Stimulated activated CD4-positive, alpha-beta T cell treated with anti-CD3 and anti-CD28 coated beads, Interleukin-12 subunit alpha, Interleukin-12 subunit beta, amount 100 ng/mL, for 24 hours (primary cell): Measurements from ENCODE around the gene JAKMIP1.
"Not testable (repeated sequence)": the region's sequence is repeated elsewhere in the genome, so short reads cannot be mapped to it uniquely, and the experiment has no call there.

ENCODE experiments used
- DNase-seq, 2 experiments: peaks; one replicate each; pipeline ENCODE4 v3.0.0-alpha.2; 2020; ENCODE audit warnings: low read depth in 2 of 2

JAKMIP1 gene

GRCh38 chr4:6229095-6229494 lies 28.7 kb upstream of the JAKMIP1 start:
- DNase-seq: no peak

DNA sequence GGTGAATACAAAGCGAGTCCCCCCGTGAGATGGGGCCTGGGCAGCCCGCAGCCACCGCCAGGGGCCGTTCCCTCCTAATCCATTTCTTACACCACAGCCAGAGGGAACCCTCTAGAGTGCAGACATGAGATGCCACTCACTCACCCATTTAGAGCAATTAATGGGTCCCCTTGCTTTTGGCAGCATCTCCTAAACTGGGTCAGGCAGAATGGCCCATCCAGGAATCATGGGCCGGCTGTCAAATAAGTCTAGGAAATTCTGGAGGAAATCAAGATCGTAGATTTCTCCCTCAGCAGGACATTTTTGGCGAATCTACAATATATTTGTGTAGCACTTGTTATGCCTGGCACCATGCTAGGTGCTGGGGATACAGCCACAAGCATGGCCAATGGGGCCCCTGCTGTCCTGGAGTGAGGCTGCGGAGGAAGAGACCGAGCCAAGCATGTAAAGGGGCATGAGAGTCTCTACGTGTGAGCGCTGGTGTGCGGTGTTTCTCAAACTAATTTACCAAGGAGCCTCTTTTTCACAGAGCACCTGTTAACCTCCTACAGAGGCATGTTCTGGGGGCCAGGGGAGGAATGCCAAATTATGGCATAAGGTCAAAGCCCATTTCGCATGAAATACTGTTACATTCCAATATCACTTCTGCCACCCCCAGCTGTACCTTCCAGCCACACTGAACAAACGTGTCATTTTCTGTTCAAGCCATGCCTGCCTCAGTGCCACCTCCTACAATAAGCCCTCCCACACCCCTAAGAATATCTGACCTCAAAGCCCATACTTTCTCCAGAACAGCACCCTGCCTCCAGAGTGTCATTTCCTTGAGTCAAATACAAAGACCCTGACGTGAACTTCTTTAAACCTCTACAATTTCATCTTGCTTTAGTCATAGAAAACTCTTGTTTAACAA lies 28.1 kb upstream of the JAKMIP1 start:
- DNase-seq: no peak

DNA sequence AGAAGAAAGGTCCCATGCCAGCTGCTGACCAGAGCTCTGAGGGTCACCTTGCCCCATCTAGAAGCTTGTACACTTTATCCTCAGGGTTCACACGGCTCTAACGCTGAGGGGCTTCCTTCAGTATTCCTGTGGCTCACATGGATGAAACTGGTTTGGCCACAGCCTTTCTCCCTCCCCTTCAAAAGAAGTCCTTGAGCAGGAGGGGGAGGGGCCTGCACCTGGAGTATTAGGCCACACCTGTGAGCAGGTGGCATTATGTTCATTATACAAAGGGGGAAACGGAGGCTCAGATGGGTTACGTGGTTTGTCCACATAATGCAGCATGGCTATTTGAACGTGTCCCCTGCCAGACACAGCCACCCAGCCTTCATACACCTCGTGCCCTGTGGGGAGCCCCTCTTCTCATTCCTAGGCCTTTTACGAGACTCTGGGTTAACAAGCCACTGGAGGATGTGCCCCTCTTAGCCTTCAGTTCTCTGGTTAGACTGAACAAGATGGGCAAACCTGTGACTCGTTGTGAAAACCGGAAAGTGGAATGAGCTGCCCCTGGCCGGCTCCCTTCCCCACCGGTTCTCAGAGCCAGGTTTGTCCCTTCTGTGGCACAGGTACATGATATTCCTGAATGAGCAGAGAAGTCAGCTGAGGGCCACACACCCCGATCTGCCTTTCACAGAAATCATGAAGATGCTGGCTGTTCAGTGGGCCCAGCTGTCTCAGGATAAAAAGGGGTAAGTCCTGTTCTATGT lies 27.2 kb upstream of the JAKMIP1 start:
- no peak for DNase-seq

- DNase-seq: no peak
Observed at GRCh38 chr4:6226506-6226905, 26.2 kb upstream of the JAKMIP1 start.

- no peak for DNase-seq
Observed at GRCh38 chr4:6225469-6225868, 25.1 kb upstream of the JAKMIP1 start.

- no peak for DNase-seq
Observed at GRCh38 chr4:6224735-6225134, 24.4 kb upstream of the JAKMIP1 start.

DNA sequence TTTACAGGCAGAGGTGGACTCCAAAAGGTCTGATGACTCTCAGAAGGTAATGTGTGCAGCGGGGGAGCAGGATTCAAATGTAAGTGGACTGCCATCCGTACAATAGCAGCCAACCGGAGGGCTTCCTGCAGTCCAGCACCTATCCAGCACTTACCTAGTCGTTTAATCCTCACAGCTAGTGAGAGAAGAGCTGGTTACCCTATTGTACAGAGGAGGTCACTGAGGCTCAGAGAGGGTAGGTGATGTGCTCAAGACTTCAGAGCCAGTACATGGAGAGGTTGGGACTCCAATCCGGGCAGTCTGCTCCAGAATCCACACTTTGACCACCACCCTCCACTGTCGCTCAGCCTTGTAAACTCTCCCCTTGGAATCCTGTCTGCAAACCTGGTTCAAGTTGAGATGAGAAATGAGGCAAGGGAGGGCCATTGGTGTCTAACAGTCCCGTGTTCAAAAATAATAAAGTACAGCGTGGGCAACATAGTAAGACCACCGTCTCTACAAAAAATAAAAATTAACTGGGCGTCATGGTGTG lies 22.5 kb upstream of the JAKMIP1 start:
- no peak for DNase-seq

DNA sequence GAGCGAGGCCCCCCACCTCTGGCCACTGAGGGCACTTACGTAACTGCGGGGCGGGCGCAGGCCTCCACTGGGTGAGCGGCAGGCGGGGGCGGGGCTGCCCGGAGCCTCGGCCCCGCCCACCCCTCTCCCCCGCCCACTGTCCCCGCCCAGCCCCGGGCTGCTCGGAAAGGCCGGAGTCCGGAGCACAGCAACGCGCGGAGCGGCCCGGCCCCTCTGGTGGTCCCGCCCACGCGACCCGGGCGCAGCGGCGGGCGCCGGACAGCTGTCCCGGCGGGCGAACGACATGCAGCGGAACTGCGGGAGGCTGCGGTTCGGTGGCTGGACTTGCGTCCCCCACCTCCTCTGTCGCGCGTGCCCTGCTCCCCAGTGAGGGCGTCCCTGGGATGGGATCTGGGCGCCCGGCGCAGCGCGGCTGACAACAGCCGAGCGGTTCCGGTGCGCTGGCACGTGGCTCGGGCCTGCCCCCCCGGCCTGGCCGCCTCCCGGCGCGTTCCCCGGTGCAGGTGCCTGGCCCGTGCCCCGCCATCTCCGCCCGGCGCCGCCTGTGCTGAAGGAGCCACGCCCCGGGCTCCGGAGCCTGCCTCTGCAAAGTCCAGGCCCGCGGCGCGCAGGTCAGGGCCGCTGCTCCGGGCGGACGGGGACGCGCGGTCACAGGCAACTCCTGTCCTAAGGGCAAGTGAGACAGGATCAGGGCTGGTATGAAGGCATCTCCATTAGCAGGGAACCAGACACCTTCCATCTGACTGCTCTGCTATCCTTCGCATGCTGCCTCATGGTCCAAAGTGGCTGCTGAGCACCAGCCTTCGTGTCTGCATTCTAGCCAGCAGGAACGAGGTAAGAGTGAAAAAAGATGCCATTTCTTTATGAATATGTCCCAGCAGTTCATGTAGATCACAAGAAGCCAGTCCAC lies 21.8 kb upstream of the JAKMIP1 start:
- no peak for DNase-seq

DNA sequence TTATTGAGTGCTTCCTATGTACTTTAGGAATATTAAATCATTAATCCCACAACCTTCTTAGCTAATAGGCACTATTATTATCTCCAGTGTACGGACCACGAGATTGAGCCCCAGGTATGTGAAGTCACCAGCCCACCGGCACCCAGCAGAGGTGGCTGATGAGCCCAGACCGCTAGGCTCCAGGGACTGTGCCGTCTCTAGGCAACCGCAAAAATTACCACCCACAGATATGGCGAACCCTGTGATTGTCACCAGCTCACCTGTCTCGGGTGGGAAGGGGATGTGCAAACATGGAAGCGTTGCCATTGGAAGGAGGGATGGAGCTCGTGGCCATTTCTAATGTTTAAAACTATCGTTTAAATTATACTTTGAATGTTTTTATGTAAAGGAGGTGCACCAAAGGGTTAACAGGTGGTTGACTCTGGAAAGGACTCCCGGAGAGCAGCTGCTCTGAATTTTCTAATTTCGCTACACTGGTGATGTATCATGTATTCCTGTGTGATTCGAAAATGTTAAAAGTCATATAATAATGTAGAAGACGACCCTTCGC lies 21.0 kb upstream of the JAKMIP1 start:
- no peak for DNase-seq

DNA sequence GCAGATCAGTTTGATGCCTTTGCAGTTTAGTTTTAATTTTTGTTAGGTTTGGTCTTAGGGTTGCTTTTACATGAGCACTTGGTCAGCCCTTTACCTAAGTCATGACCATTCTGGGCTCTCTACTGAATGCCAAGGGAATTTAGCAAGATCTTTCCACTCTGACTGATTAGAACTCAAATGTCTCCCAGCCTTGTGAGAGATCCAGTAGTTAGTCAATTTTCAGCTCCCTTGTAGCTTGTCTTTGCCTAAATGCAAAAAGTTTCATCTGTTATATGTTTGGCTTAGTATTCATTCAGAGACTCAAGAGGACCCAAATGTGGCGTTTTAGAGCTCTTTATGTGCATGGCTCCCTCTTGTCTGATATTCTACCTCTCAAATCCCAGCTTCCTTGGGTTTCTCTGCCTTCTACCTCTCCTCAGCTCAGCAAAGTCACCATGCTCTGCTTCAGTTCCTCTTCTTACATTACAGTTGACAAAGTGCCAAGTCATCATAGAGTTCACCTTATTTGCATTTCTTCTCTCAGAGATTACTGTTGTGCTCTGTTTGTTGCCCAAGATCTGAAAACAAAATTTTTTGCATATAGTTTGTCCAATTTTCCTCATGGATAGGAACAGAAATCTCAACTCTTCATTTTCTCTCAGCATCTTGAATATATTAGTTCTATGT lies 17.5 kb upstream of the JAKMIP1 start:
- no peak for DNase-seq

GRCh38 chr4:6216588-6216987 lies 16.2 kb upstream of the JAKMIP1 start:
- DNase-seq: no peak

DNA sequence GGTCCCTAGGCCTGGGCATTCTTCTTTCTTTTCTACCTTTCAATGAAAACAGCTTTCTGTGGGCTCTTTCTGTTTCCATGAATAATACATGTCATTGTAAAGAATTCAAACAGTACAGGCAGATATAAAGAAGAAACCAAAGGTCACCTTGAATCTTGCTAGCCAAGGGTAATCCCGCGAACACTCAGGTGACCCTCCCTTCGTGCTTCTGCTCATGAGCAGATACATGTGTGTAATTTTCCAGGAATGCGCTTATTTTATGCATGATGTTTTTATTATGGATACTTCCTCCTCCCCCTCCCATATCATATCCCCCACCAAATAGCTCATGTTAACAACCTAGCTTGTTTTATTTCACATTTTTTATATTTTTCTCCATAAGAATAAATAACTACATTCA lies 9.6 kb upstream of the JAKMIP1 start:
- no peak for DNase-seq

GRCh38 chr4:6209291-6209690 lies 8.9 kb upstream of the JAKMIP1 start:
- not testable (repeated sequence) for DNase-seq

- no peak for DNase-seq
Observed at GRCh38 chr4:6208416-6208815, 8.1 kb upstream of the JAKMIP1 start.

GRCh38 chr4:6207602-6208001 lies 7.3 kb upstream of the JAKMIP1 start:
- no peak for DNase-seq

DNA sequence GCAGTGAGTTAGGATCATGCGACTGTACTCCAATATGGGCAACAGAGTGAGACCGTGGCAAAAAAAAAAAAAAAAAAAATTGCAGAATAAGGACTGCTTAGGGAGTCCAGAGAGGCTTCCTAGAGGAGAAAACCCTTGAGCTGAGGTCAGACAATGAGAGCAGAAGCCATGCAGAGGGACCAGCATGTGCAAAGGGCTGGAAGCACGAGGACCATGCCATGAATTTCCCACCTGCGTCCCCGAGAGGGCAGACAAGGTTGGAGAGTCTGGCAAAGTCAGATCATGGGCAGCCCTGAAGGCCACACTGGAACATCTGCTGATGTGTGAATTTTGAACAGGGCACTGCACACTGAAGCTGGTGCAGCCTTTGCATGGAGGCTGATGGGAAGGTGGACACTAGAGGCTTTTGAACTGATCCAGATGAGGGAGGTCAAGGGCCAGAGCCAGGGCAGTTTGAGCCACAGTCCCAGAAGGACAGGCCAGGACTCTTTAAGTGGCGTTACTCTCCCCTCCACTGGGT lies 6.5 kb upstream of the JAKMIP1 start:
- no peak for DNase-seq

DNA sequence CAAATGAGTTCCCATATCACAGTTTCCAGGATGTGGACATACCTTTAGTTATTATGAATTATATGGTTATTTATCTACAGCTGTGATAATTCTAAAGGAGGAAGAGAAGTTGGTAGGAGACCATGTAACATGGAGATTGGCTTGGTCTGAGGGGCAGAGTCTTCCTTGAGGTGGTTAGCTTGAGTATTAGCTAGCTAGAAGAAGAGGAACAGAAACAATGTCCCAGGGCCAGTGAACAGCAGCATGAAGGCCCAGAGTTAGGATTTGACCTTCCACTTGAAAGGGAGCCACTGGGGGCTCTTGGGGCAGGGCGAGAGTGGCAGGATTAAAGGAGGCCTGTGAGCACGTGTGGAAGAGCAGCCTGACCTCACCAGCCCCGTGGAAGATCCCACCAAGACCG lies 5.6 kb upstream of the JAKMIP1 start:
- no peak for DNase-seq

GRCh38 chr4:6205567-6205931 lies 5.2 kb upstream of the JAKMIP1 start:
- DNase-seq: no peak

DNA sequence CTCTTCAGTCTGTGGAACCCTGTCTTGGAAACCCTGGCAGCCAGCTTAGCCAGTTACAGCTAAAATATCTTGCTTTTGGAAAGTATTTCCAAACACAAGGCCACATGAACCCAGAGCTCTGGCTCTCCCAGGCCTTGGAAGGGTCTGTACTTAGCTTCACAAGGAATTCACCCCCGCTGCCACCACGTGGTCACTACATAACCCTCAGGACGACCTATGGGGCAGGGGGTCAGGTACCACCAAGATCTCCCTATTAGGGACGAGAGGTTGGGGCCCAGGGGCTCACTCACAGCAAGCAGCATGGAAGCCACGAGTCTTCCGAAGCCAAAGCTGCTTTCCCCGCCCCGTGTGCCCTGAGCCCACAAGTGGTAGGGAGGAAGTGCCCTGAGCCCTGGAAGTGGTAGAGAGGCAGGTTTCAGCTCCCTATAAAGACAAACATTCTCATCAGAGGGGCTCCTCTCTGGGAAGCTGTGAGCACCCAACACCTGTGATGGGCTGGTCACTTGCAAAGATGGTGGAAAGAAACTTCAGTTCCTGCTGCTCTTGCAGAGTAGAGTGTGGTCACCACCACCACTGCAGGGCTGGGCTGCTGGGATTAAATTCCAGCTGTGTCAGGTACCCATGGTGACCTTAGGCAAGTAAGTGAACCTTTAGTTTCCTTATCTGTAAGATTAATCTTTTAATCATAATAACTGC lies 4.7 kb upstream of the JAKMIP1 start:
- DNase-seq: no peak

GRCh38 chr4:6204098-6204497 lies 3.7 kb upstream of the JAKMIP1 start:
- DNase-seq: no peak
